Left renal cortex interstitium (tissue), 4 donors: ENCODE measurements around the gene SPIN1. TPM values are rescaled to one million over a fixed set of nuclear protein-coding genes. Genes with fewer than 3 reads are reported as not detected.

Experiments
- DNase-seq, 4 donors: peaks; one replicate each; pipeline ENCODE4 v3.0.0-alpha.2; 2013; ENCODE audit warnings: low read depth in 4 of 4, low spot score in 2 of 4, missing footprints in 1 of 4
- polyA plus RNA-seq, 4 donors: library from polyadenylated mRNA; unstranded; fragments of 120-200 nt; gene quantifications; one replicate each; pipeline ENCODE4 v1.2.1, GENCODE V29; 2013; ENCODE audit not compliant: insufficient read length in 4 of 4

Gene SPIN1
- polyA plus RNA-seq, 4 donors: 154 to 181 (median 170) TPM

GRCh38 chr9:88387552-88388202, 567 bp upstream of the SPIN1 start:
- DNase-seq: peak in 2 of 4 donors; percentile 56 to 68

GRCh38 chr9:88388886-88389605, 802 bp downstream of the SPIN1 start:
- peak in 3 of 4 donors; percentile 53 to 65 (median 64) for DNase-seq

- no peak for DNase-seq
Observed at GRCh38 chr9:88390371-88390990, 2.2 kb downstream of the SPIN1 start.

- no peak for DNase-seq
Observed at GRCh38 chr9:88391236-88391635, 3.0 kb downstream of the SPIN1 start.

- DNase-seq: no peak
Observed at GRCh38 chr9:88391921-88392320, 3.7 kb downstream of the SPIN1 start.

- DNase-seq: no peak
Observed at GRCh38 chr9:88392549-88392948, 4.3 kb downstream of the SPIN1 start.

- no peak for DNase-seq
Observed at GRCh38 chr9:88396836-88397577, 8.8 kb downstream of the SPIN1 start.

- DNase-seq: no peak
Observed at GRCh38 chr9:88398016-88398415, 9.8 kb downstream of the SPIN1 start.

- no peak for DNase-seq
Observed at GRCh38 chr9:88399966-88400365, 11.7 kb downstream of the SPIN1 start.

GRCh38 chr9:88403340-88403739, 15.1 kb downstream of the SPIN1 start:
- DNase-seq: no peak

GRCh38 chr9:88406051-88406450, 17.8 kb downstream of the SPIN1 start:
- DNase-seq: no peak

GRCh38 chr9:88411471-88411870, 23.2 kb downstream of the SPIN1 start:
- no peak for DNase-seq

- no peak for DNase-seq
Observed at GRCh38 chr9:88414298-88414697, 26.1 kb downstream of the SPIN1 start.

- no peak for DNase-seq
Observed at GRCh38 chr9:88418025-88418424, 29.8 kb downstream of the SPIN1 start.

- no peak for DNase-seq
Observed at GRCh38 chr9:88418715-88419540, 30.7 kb downstream of the SPIN1 start.

- no peak for DNase-seq
Observed at GRCh38 chr9:88420227-88420626, 32.0 kb downstream of the SPIN1 start.

- no peak for DNase-seq
Observed at GRCh38 chr9:88421348-88421747, 33.1 kb downstream of the SPIN1 start.

- no peak for DNase-seq
Observed at GRCh38 chr9:88425538-88425950, 37.3 kb downstream of the SPIN1 start.

GRCh38 chr9:88426651-88427050, 38.4 kb downstream of the SPIN1 start:
- no peak for DNase-seq
